ENCODE results near the gene CNGA1.
"Not testable (repeated sequence)": the region's sequence is repeated elsewhere in the genome, so short reads cannot be mapped to it uniquely, and the experiment has no call there.

CNGA1 gene

GRCh38 chr4:47926667-47927258, 89.7 kb downstream of the CNGA1 start:
- DNase-seq (ENCODE audit: low spot score): no peak
- Histone ChIP-seq H3K27me3 (ENCODE audit: insufficient read depth, poor library complexity, severe bottlenecking) (no peaks in the 10 kb centered on the region), H3K4me1 (ENCODE audit: insufficient read depth, poor library complexity, severe bottlenecking) (peaks cover 8% of the 10 kb centered on the region), H3K9me3 (ENCODE audit: severe bottlenecking) (no peaks in the 10 kb centered on the region), H3K36me3 (ENCODE audit: low read depth) (no peaks in the 10 kb centered on the region), H3K4me3 (ENCODE audit: severe bottlenecking) (no peak overlapping the region), H3K27ac (ENCODE audit: poor library complexity, severe bottlenecking) (no peak overlapping the region)
- ATAC-seq (ENCODE audit: low read depth): peak; percentile 77
- TF ChIP-seq CTCF (IDR thresholded peaks at IDR 0.05; ENCODE audit: poor library complexity, severe bottlenecking): peak; percentile 57

- H3K36me3 ChIP-seq (ENCODE audit: low read depth); ATAC-seq (ENCODE audit: low read depth); H3K27me3 ChIP-seq (ENCODE audit: insufficient read depth, poor library complexity, severe bottlenecking); DNase-seq (ENCODE audit: low spot score); H3K4me3 ChIP-seq (ENCODE audit: severe bottlenecking); H3K27ac ChIP-seq (ENCODE audit: poor library complexity, severe bottlenecking); H3K9me3 ChIP-seq (ENCODE audit: severe bottlenecking); H3K4me1 ChIP-seq (ENCODE audit: insufficient read depth, poor library complexity, severe bottlenecking): not testable (repeated sequence)
These were observed 93.2 kb downstream of the CNGA1 start for GRCh38 chr4:47923261-47923608.

- not testable (repeated sequence) for H3K36me3 ChIP-seq (ENCODE audit: low read depth); H3K27me3 ChIP-seq (ENCODE audit: insufficient read depth, poor library complexity, severe bottlenecking); H3K27ac ChIP-seq (ENCODE audit: poor library complexity, severe bottlenecking); H3K4me3 ChIP-seq (ENCODE audit: severe bottlenecking); DNase-seq (ENCODE audit: low spot score); H3K4me1 ChIP-seq (ENCODE audit: insufficient read depth, poor library complexity, severe bottlenecking); H3K9me3 ChIP-seq (ENCODE audit: severe bottlenecking); ATAC-seq (ENCODE audit: low read depth)
These were observed 93.8 kb downstream of the CNGA1 start for GRCh38 chr4:47922436-47923260.

GRCh38 chr4:47917163-47917562, 99.3 kb downstream of the CNGA1 start:
- not testable (repeated sequence) for DNase-seq (ENCODE audit: low spot score); H3K36me3 ChIP-seq (ENCODE audit: low read depth); ATAC-seq (ENCODE audit: low read depth); H3K27me3 ChIP-seq (ENCODE audit: insufficient read depth, poor library complexity, severe bottlenecking); H3K4me1 ChIP-seq (ENCODE audit: insufficient read depth, poor library complexity, severe bottlenecking); H3K27ac ChIP-seq (ENCODE audit: poor library complexity, severe bottlenecking); H3K4me3 ChIP-seq (ENCODE audit: severe bottlenecking); H3K9me3 ChIP-seq (ENCODE audit: severe bottlenecking)

GRCh38 chr4:47915378-47915777, 101.1 kb downstream of the CNGA1 start:
- DNase-seq (ENCODE audit: low spot score) (no peak), ATAC-seq (ENCODE audit: low read depth) (no peak)
- Histone ChIP-seq H3K27ac (ENCODE audit: poor library complexity, severe bottlenecking) (no peak overlapping the region), H3K4me3 (ENCODE audit: severe bottlenecking) (no peak overlapping the region), H3K4me1 (ENCODE audit: insufficient read depth, poor library complexity, severe bottlenecking) (peaks cover 20% of the 10 kb centered on the region), H3K27me3 (ENCODE audit: insufficient read depth, poor library complexity, severe bottlenecking) (no peaks in the 10 kb centered on the region), H3K36me3 (ENCODE audit: low read depth) (peaks cover 19% of the 10 kb centered on the region), H3K9me3 (ENCODE audit: severe bottlenecking) (no peaks in the 10 kb centered on the region)
- no peak for TF ChIP-seq CTCF (IDR thresholded peaks at IDR 0.05; ENCODE audit: poor library complexity, severe bottlenecking)

GRCh38 chr4:47914926-47915237, 101.6 kb downstream of the CNGA1 start:
- Histone ChIP-seq H3K9me3 (ENCODE audit: severe bottlenecking) (no peaks in the 10 kb centered on the region), H3K27me3 (ENCODE audit: insufficient read depth, poor library complexity, severe bottlenecking) (no peaks in the 10 kb centered on the region), H3K36me3 (ENCODE audit: low read depth) (peaks cover 23% of the 10 kb centered on the region), H3K4me1 (ENCODE audit: insufficient read depth, poor library complexity, severe bottlenecking) (peaks cover 20% of the 10 kb centered on the region), H3K4me3 (ENCODE audit: severe bottlenecking) (peak overlapping the region; percentile 68), H3K27ac (ENCODE audit: poor library complexity, severe bottlenecking) (no peak overlapping the region)
- no peak for TF ChIP-seq CTCF (IDR thresholded peaks at IDR 0.05; ENCODE audit: poor library complexity, severe bottlenecking)
- no peak; the same call in 2 of the 3 replicates for ATAC-seq (ENCODE audit: low read depth)
- DNase-seq (ENCODE audit: low spot score): no peak
